Measurements from ENCODE around the gene PARVG. TPM values are rescaled to one million over a fixed set of nuclear protein-coding genes. Genes with fewer than 3 reads are reported as not detected.

Gene PARVG
- total RNA-seq, 1 experiment from 2014 or later = 1.3 TPM

DNA sequence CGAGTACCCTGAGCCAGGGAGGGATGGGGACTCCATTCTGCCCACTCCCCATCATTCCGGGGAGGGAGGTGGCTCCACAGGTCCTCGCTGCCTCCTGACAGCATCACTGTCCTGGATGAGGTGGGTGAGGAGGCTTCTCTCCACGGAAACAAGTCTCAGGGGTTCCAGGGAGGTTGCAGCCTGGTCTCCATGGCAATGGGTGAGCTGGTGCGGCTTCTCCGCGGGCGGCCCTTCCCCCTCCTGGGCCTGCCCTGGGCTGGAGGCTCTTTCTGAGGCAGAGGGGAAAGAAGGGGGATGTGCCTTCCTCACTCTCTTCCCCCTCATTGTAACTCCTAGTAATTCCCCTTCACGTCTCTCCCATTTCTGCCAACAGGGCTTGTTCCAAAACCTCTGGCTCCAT lies 37.1 kb upstream of the PARVG start:
- H3K4ac ChIP-seq (ENCODE audit: low read depth, low read length) = no peak overlapping the region
- H4K20me1 ChIP-seq (ENCODE audit: control insufficient read depth, insufficient read depth, insufficient read length) = no peaks in the 10 kb centered on the region
- no peaks in the 10 kb centered on the region for H3K9me3 ChIP-seq (ENCODE audit: control insufficient read depth, low read depth, low read length)
- no peak overlapping the region for H2BK5ac ChIP-seq (ENCODE audit: insufficient read length, low read length)
- no CpG with 5 or more reads among the region's 9 CpGs for WGBS (ENCODE audit: extremely low coverage, insufficient read length, low lambda C conversion rate)
- H3K18ac ChIP-seq (ENCODE audit: insufficient read length, low read depth, low read length) = no peak overlapping the region
- no peak overlapping the region for H4K8ac ChIP-seq (replicated peaks; ENCODE audit: insufficient read length, low read depth, low read length)
- peaks cover 5 to 7% of the 10 kb centered on the region in 2 experiments; a peak in 3 of 5 replicates for H3K9me3 Mint-ChIP-seq
- no peak overlapping the region for H4K5ac ChIP-seq (ENCODE audit: insufficient read length, low read depth, low read length)
- no peak overlapping the region for H2BK120ac ChIP-seq (ENCODE audit: low read depth, low read length, poor library complexity, severe bottlenecking)
- no peak overlapping the region for H3K27ac ChIP-seq (ENCODE audit: insufficient read length, low read depth, low read length)
- no peak overlapping the region for H3K23ac ChIP-seq (ENCODE audit: insufficient read length, low read depth, low read length)
- no peaks in the 10 kb centered on the region for H3K27me3 ChIP-seq (ENCODE audit: insufficient read depth, low read length)
- no peak overlapping the region for H3K9ac ChIP-seq (ENCODE audit: extremely low read depth, insufficient read length, low read length)
- no peak overlapping the region for H3K56ac ChIP-seq (ENCODE audit: insufficient read length, low read depth, low read length)
- no peak overlapping the region for H3K14ac ChIP-seq (ENCODE audit: insufficient read depth, low read length)
- H3K4me1 ChIP-seq (ENCODE audit: insufficient read depth, low read length) = peaks cover 18% of the 10 kb centered on the region; the same call in 1 of the 2 replicates
- H2AK5ac ChIP-seq (ENCODE audit: insufficient read length, low read length) = no peak overlapping the region
- no peak overlapping the region for H2BK20ac ChIP-seq (ENCODE audit: low read depth, low read length, poor library complexity, severe bottlenecking)
- no peaks in the 10 kb centered on the region for H3K79me2 ChIP-seq (ENCODE audit: insufficient read depth, low read length)
- H3K79me1 ChIP-seq (ENCODE audit: insufficient read depth, low read depth, low read length, poor library complexity, severe bottlenecking) = no peaks in the 10 kb centered on the region
- no peak overlapping the region for H2AFZ ChIP-seq (ENCODE audit: low read length)
- H3K27me3 Mint-ChIP-seq (ENCODE audit: low read depth) = no peaks in the 10 kb centered on the region; the same call in 1 of the 2 replicates
- H3K36me3 Mint-ChIP-seq (ENCODE audit: insufficient read depth in 1 of 3, low read depth in 3 of 3) = peaks cover 2 to 10% (median 3%) of the 10 kb centered on the region in 3 experiments; a peak in 5 of 7 replicates
- H3K23me2 ChIP-seq (ENCODE audit: insufficient read length, low read depth, low read length, poor library complexity, severe bottlenecking) = no peaks in the 10 kb centered on the region
- TF ChIP-seq, protein P1, sequence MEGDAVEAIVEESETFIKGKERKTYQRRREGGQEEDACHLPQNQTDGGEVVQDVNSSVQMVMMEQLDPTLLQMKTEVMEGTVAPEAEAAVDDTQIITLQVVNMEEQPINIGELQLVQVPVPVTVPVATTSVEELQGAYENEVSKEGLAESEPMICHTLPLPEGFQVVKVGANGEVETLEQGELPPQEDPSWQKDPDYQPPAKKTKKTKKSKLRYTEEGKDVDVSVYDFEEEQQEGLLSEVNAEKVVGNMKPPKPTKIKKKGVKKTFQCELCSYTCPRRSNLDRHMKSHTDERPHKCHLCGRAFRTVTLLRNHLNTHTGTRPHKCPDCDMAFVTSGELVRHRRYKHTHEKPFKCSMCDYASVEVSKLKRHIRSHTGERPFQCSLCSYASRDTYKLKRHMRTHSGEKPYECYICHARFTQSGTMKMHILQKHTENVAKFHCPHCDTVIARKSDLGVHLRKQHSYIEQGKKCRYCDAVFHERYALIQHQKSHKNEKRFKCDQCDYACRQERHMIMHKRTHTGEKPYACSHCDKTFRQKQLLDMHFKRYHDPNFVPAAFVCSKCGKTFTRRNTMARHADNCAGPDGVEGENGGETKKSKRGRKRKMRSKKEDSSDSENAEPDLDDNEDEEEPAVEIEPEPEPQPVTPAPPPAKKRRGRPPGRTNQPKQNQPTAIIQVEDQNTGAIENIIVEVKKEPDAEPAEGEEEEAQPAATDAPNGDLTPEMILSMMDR (conservative IDR thresholded peaks at IDR 0.05) = no peak
- no peak overlapping the region for H2BK15ac ChIP-seq (ENCODE audit: low read depth, low read length)
- H3K4me1 Mint-ChIP-seq = peaks cover 50 to 52% of the 10 kb centered on the region in 2 experiments
- H3K27ac Mint-ChIP-seq = peak overlapping the region in 2 of 3 experiments; percentile 60 to 74; a peak in 3 of 7 replicates
- H4K91ac ChIP-seq (ENCODE audit: insufficient read length, low read depth, low read length) = no peak overlapping the region
- no peak overlapping the region for H3T11ph ChIP-seq (ENCODE audit: low read length)
- no peak overlapping the region for H3K4me2 ChIP-seq (ENCODE audit: insufficient read depth, insufficient read length, low read length)
- H3K4me3 Mint-ChIP-seq = no peak overlapping the region
- DNase-seq = no peak
- no peak overlapping the region for H2BK12ac ChIP-seq (ENCODE audit: insufficient read length, low read depth, low read length)

All from H9 (cell line).